HG02870 (cell line): ENCODE data around the gene IGFL2.
"Not testable (repeated sequence)": the region's sequence is repeated elsewhere in the genome, so short reads cannot be mapped to it uniquely, and the experiment has no call there.

Experiments
- ATAC-seq: cut with Tn5 transposase; IDR thresholded peaks from one replicate; pipeline ENCODE4 v1.9.1; 2021; ENCODE audit warnings: mild to moderate bottlenecking, moderate library complexity; ENCODE audit not compliant: unreplicated experiment

Gene IGFL2

GRCh38 chr19:46141421-46141820, 6.6 kb upstream of the IGFL2 start:
- no peak for ATAC-seq

GRCh38 chr19:46142294-46142693, 5.7 kb upstream of the IGFL2 start:
- ATAC-seq, result no peak

- no peak for ATAC-seq
Observed at GRCh38 chr19:46144756-46145155, 3.3 kb upstream of the IGFL2 start.

- no peak for ATAC-seq
Observed at GRCh38 chr19:46147166-46147740, 785 bp upstream of the IGFL2 start.

GRCh38 chr19:46150606-46151005, 2.6 kb downstream of the IGFL2 start:
- no peak for ATAC-seq

GRCh38 chr19:46155237-46155636, 7.2 kb downstream of the IGFL2 start:
- no peak for ATAC-seq

GRCh38 chr19:46159418-46160232, 11.6 kb downstream of the IGFL2 start:
- ATAC-seq, result no peak

- no peak for ATAC-seq
Observed at GRCh38 chr19:46160233-46160775, 12.3 kb downstream of the IGFL2 start.

GRCh38 chr19:46161642-46162257, 13.7 kb downstream of the IGFL2 start:
- not testable (repeated sequence) for ATAC-seq

- no peak for ATAC-seq
Observed at GRCh38 chr19:46162731-46163130, 14.7 kb downstream of the IGFL2 start.

- no peak for ATAC-seq
Observed at GRCh38 chr19:46173886-46174480, 25.9 kb downstream of the IGFL2 start.

- ATAC-seq, result no peak
Observed at GRCh38 chr19:46176116-46176860, 28.2 kb downstream of the IGFL2 start.

GRCh38 chr19:46179076-46179759, 31.2 kb downstream of the IGFL2 start:
- ATAC-seq, result no peak

- ATAC-seq, result no peak
Observed at GRCh38 chr19:46180701-46181387, 32.8 kb downstream of the IGFL2 start.

- ATAC-seq, result no peak
Observed at GRCh38 chr19:46181388-46181779, 33.3 kb downstream of the IGFL2 start.

GRCh38 chr19:46182476-46182875, 34.4 kb downstream of the IGFL2 start:
- no peak for ATAC-seq

GRCh38 chr19:46184775-46185710, 37.0 kb downstream of the IGFL2 start:
- not testable (repeated sequence) for ATAC-seq

- ATAC-seq, result no peak
Observed at GRCh38 chr19:46186101-46186716, 38.2 kb downstream of the IGFL2 start.
